ENCODE data around the gene SMR3A.

GRCh38 chr4:70382691-70383181 is 22.2 kb downstream of the SMR3A start, which contains the start of gene SMR3B:
- no peak for TF ChIP-seq USF1 (CRISPR knock-in tag; IDR thresholded peaks at IDR 0.05)
- TF ChIP-seq, protein P1, sequence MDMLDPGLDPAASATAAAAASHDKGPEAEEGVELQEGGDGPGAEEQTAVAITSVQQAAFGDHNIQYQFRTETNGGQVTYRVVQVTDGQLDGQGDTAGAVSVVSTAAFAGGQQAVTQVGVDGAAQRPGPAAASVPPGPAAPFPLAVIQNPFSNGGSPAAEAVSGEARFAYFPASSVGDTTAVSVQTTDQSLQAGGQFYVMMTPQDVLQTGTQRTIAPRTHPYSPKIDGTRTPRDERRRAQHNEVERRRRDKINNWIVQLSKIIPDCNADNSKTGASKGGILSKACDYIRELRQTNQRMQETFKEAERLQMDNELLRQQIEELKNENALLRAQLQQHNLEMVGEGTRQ (CRISPR knock-in tag; IDR thresholded peaks at IDR 0.05), result no peak
- TF ChIP-seq CREB1 (CRISPR knock-in tag; IDR thresholded peaks at IDR 0.05), result no peak
- no peak for TF ChIP-seq RELA (CRISPR knock-in tag; IDR thresholded peaks at IDR 0.05; ENCODE audit: borderline replicate concordance)
- TF ChIP-seq, protein P2, sequence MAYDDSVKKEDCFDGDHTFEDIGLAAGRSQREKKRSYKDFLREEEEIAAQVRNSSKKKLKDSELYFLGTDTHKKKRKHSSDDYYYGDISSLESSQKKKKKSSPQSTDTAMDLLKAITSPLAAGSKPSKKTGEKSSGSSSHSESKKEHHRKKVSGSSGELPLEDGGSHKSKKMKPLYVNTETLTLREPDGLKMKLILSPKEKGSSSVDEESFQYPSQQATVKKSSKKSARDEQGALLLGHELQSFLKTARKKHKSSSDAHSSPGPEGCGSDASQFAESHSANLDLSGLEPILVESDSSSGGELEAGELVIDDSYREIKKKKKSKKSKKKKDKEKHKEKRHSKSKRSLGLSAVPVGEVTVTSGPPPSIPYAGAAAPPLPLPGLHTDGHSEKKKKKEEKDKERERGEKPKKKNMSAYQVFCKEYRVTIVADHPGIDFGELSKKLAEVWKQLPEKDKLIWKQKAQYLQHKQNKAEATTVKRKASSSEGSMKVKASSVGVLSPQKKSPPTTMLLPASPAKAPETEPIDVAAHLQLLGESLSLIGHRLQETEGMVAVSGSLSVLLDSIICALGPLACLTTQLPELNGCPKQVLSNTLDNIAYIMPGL (CRISPR knock-in tag; IDR thresholded peaks at IDR 0.05), result no peak
- no peak for TF ChIP-seq ZNF396 (CRISPR knock-in tag; IDR thresholded peaks at IDR 0.05; ENCODE audit: borderline replicate concordance)
- TF ChIP-seq NR1H2 (CRISPR knock-in tag; IDR thresholded peaks at IDR 0.05), result no peak
- no peak for TF ChIP-seq CTCF (IDR thresholded peaks at IDR 0.05)
- no peak for TF ChIP-seq ATF1 (CRISPR knock-in tag; IDR thresholded peaks at IDR 0.05)
- no peak for TF ChIP-seq SMAD3 (CRISPR knock-in tag; IDR thresholded peaks at IDR 0.05; ENCODE audit: borderline replicate concordance)

All from WTC11 (cell line).